Measurements from ENCODE around the gene LRP2BP. TPM values are rescaled to one million over a fixed set of nuclear protein-coding genes. Genes with fewer than 3 reads are reported as not detected.

LRP2BP gene
- total and polyA plus RNA-seq, 4 donors: 0.09 to 0.64 (median 0.20) TPM

DNA sequence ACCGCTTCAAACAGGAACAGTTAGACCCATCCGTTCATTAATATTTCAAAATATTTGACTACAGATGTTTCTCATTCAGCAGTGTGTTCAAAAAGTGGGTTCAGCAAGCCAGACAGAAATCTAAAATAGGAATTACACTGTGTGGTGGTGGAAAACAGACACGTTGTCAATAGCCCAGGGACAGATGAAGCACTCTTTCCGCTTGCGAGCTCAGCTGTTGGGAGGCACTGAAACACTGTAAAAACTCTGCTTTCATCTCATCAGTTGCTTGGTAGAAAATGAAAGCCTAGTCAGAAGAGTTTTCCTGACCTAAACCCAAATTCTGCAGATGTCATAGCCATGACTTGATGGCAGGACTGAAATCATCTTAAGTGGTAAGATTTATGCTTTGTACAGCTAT, 38.5 kb downstream of the LRP2BP start:
- no peaks in the 10 kb centered on the region for H3K27me3 ChIP-seq (ENCODE audit: control insufficient read depth in 4 of 4, insufficient read depth in 4 of 4, low read length in 3 of 4)
- WGBS: 97% methylated on average over 5 of the region's 5 CpGs

More for the DNA sequence above, 38.5 kb downstream of the LRP2BP start:
- no peak for TF ChIP-seq ATF3 (IDR thresholded peaks at IDR 0.05)
- TF ChIP-seq HNF4G (IDR thresholded peaks at IDR 0.05): no peak
- TF ChIP-seq GABPA (IDR thresholded peaks at IDR 0.05 in 1 of 2, conservative IDR thresholded peaks at IDR 0.05 in 1 of 2): no peak
- TF ChIP-seq, protein P1, sequence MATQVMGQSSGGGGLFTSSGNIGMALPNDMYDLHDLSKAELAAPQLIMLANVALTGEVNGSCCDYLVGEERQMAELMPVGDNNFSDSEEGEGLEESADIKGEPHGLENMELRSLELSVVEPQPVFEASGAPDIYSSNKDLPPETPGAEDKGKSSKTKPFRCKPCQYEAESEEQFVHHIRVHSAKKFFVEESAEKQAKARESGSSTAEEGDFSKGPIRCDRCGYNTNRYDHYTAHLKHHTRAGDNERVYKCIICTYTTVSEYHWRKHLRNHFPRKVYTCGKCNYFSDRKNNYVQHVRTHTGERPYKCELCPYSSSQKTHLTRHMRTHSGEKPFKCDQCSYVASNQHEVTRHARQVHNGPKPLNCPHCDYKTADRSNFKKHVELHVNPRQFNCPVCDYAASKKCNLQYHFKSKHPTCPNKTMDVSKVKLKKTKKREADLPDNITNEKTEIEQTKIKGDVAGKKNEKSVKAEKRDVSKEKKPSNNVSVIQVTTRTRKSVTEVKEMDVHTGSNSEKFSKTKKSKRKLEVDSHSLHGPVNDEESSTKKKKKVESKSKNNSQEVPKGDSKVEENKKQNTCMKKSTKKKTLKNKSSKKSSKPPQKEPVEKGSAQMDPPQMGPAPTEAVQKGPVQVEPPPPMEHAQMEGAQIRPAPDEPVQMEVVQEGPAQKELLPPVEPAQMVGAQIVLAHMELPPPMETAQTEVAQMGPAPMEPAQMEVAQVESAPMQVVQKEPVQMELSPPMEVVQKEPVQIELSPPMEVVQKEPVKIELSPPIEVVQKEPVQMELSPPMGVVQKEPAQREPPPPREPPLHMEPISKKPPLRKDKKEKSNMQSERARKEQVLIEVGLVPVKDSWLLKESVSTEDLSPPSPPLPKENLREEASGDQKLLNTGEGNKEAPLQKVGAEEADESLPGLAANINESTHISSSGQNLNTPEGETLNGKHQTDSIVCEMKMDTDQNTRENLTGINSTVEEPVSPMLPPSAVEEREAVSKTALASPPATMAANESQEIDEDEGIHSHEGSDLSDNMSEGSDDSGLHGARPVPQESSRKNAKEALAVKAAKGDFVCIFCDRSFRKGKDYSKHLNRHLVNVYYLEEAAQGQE (IDR thresholded peaks at IDR 0.05): no peak
- TF ChIP-seq RXRA (IDR thresholded peaks at IDR 0.05): no peak
- TF ChIP-seq, protein P2, sequence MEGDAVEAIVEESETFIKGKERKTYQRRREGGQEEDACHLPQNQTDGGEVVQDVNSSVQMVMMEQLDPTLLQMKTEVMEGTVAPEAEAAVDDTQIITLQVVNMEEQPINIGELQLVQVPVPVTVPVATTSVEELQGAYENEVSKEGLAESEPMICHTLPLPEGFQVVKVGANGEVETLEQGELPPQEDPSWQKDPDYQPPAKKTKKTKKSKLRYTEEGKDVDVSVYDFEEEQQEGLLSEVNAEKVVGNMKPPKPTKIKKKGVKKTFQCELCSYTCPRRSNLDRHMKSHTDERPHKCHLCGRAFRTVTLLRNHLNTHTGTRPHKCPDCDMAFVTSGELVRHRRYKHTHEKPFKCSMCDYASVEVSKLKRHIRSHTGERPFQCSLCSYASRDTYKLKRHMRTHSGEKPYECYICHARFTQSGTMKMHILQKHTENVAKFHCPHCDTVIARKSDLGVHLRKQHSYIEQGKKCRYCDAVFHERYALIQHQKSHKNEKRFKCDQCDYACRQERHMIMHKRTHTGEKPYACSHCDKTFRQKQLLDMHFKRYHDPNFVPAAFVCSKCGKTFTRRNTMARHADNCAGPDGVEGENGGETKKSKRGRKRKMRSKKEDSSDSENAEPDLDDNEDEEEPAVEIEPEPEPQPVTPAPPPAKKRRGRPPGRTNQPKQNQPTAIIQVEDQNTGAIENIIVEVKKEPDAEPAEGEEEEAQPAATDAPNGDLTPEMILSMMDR (IDR thresholded peaks at IDR 0.05; ENCODE audit: low read depth, low read length, missing input control): no peak
- no peak for TF ChIP-seq SP1 (IDR thresholded peaks at IDR 0.05)
- TF ChIP-seq EGR1 (IDR thresholded peaks at IDR 0.05; ENCODE audit: low read depth in 2 of 2): no peak
- TF ChIP-seq RAD21 (IDR thresholded peaks at IDR 0.05): no peak
- no peak for TF ChIP-seq JUND (IDR thresholded peaks at IDR 0.05)
- TF ChIP-seq HNF4A (conservative IDR thresholded peaks at IDR 0.05): no peak
- no peak for TF ChIP-seq NR2F2 (IDR thresholded peaks at IDR 0.05)
- no peak for TF ChIP-seq YY1 (IDR thresholded peaks at IDR 0.05)
- no peak for TF ChIP-seq FOXA1 (IDR thresholded peaks at IDR 0.05)
- TF ChIP-seq, protein P3, sequence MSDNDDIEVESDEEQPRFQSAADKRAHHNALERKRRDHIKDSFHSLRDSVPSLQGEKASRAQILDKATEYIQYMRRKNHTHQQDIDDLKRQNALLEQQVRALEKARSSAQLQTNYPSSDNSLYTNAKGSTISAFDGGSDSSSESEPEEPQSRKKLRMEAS (IDR thresholded peaks at IDR 0.05): no peak
- no peak for TF ChIP-seq FOXA2 (IDR thresholded peaks at IDR 0.05)
- TF ChIP-seq, protein P4, sequence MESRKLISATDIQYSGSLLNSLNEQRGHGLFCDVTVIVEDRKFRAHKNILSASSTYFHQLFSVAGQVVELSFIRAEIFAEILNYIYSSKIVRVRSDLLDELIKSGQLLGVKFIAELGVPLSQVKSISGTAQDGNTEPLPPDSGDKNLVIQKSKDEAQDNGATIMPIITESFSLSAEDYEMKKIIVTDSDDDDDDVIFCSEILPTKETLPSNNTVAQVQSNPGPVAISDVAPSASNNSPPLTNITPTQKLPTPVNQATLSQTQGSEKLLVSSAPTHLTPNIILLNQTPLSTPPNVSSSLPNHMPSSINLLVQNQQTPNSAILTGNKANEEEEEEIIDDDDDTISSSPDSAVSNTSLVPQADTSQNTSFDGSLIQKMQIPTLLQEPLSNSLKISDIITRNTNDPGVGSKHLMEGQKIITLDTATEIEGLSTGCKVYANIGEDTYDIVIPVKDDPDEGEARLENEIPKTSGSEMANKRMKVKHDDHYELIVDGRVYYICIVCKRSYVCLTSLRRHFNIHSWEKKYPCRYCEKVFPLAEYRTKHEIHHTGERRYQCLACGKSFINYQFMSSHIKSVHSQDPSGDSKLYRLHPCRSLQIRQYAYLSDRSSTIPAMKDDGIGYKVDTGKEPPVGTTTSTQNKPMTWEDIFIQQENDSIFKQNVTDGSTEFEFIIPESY (IDR thresholded peaks at IDR 0.05): no peak
- TF ChIP-seq TAF1 (conservative IDR thresholded peaks at IDR 0.05): no peak
- H3K4me3 ChIP-seq (ENCODE audit: low read depth in 1 of 3, low read length in 3 of 3): no peak overlapping the region
- H3K4me1 ChIP-seq (ENCODE audit: control insufficient read depth in 4 of 4, insufficient read depth in 4 of 4, low read length in 3 of 4): peaks cover 0 to 5% (median 3%) of the 10 kb centered on the region in 4 donors
- H3K9ac ChIP-seq (ENCODE audit: low read depth in 1 of 2, low read length in 2 of 2): no peak overlapping the region
- no peak overlapping the region for H3K27ac ChIP-seq (ENCODE audit: low read depth in 1 of 2, low read length in 2 of 2)
- H3K36me3 ChIP-seq (ENCODE audit: control insufficient read depth in 4 of 4, insufficient read depth in 3 of 4, low read depth in 1 of 4, low read length in 3 of 4): peaks cover 0 to 8% (median 2%) of the 10 kb centered on the region in 4 donors
- no peaks in the 10 kb centered on the region for H3K9me3 ChIP-seq (ENCODE audit: control insufficient read depth in 4 of 4, low read length in 3 of 4)
- DNase-seq (ENCODE audit: low spot score): no peak

Data from liver (tissue), 9 donors.